Activated naive CD4-positive, alpha-beta T cell treated with anti-CD3 and anti-CD28 coated beads, Interleukin-2, amount 50 U/mL, for 72 hours (primary cell): ENCODE data around the gene FOXK2. TPM values are rescaled to one million over a fixed set of nuclear protein-coding genes. Genes with fewer than 3 reads are reported as not detected.

Experiments used
- ATAC-seq, 2 donors: fragments of 150-1000 bp; cut with Tn5 transposase; 2 replicates each; pipeline ENCODE4 v1.10.0; 2021; ENCODE audit warnings: mild to moderate bottlenecking in 2 of 2, moderate library complexity in 2 of 2
- DNase-seq, 2 donors: peaks; one replicate each; pipeline ENCODE4 v3.0.0; 2021 to 2022; ENCODE audit warnings: low spot score in 2 of 2
- H3K27ac Mint-ChIP-seq, 2 donors: one replicate each; pipeline ENCODE4 v1.8.0; 2022; ENCODE audit warnings: mild to moderate bottlenecking in 2 of 2, mixed read lengths in 2 of 2
- H3K36me3 Mint-ChIP-seq, 2 donors: one replicate each; pipeline ENCODE4 v1.8.0; 2022; ENCODE audit warnings: mixed read lengths in 2 of 2
- H3K9me3 Mint-ChIP-seq, 2 donors: one replicate each; pipeline ENCODE4 v1.8.0; 2022; ENCODE audit warnings: mixed read lengths in 2 of 2
- total RNA-seq, 2 donors: library from RNA; stranded (reverse); gene quantifications; one replicate each; pipeline ENCODE4 v1.2.3, GENCODE V29; 2022

FOXK2 gene
- total RNA-seq, 2 donors from 2014 or later, result 56.2 to 67.4 TPM

DNA sequence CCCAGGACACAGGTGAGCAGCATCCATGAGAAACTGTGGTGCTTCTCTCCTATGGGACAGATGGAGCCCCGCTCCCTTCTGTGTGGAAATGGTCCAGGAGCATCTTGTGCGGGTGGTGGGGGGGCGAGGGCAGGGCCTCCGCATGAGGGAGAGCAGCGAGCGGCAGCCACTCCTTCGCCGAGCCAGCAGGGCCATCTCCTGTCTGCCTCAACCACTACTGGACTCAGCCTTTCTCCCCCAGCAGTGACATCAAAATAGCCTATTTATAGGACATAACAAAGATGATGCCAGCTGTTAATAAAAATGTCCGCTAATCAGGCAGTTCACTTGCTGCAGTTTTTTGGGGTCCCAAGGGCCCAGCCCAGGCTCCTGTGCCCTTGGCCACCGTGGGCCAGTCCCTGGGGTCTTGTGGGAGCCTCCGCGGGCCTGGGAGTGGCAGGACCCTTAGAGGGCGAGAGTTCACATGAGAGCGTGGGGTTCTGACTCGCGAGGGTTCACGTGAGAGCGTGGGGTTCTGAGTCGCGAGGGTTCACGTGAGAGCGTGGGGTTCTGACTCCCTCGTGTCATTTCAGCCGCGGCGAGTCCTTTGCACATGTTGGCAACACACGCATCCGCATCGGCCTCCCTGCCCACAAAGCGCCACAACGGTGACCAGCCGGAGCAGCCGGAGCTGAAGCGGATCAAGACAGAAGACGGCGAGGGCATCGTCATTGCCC, 81.4 kb downstream of the FOXK2 start:
- Mint-ChIP-seq H3K36me3 (peaks cover 0 to 36% of the 10 kb centered on the region in 2 donors), H3K9me3 (no peaks in the 10 kb centered on the region), H3K27ac (peak overlapping the region in 1 of 2 donors; percentile 55)

DNA sequence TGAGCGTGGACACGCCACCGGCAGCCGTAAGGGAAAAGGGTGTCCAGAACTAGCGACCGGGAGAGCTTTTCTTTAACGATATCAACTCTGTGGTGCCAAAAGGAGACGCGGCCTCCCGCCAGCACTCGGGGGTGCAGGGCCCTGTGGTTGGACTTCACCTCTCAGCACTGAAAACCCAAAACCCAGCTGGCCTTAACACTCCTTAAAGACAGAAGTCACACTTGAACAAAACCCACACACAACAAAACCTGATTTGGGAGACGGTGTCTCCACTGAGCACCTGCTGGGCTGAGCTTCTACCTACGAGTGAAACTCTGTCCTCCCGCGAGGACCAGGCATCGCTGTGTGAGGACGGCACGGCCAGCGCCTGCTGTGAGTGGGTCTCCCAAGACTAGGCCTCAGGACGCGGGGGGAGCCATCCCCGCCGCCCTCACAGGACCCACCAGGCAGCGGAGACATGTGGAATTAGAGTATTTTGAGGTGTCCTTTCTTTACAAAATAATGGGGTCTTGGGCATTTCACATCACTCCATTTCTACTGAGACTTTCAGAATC, 82.0 kb downstream of the FOXK2 start:
- ATAC-seq, result no peak
- Mint-ChIP-seq H3K9me3 (no peaks in the 10 kb centered on the region), H3K36me3 (peaks cover 0 to 39% of the 10 kb centered on the region in 2 donors)

More for the DNA sequence above, 81.4 kb downstream of the FOXK2 start:
- no peak for ATAC-seq
- DNase-seq, result no peak

DNA sequence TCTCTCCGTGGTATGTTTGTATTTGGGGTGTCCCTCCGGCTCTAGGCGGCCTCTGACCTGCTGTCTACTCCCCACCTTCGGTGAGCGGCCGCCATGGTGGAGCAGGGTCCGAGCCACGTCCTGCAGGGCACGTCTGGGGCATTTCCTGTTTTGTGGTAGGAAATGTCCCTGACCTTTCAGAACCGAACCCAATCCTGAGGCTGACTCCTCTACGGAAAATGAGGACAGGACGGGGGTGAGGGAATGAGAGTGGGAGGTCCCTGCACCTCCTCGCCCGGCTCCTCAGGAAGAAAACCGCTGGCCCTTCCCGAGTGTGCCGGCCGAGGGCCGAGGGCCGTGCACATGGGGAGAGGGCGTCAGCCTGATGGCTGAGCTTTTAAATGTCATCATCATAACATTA, 83.0 kb downstream of the FOXK2 start:
- no peaks in the 10 kb centered on the region for H3K9me3 Mint-ChIP-seq
- DNase-seq (no peak), ATAC-seq (no peak)
- peaks cover 0 to 40% of the 10 kb centered on the region in 2 donors for H3K36me3 Mint-ChIP-seq
- peak overlapping the region in 1 of 2 donors; percentile 79 for H3K27ac Mint-ChIP-seq

More for the DNA sequence above, 82.0 kb downstream of the FOXK2 start:
- peak overlapping the region in 1 of 2 donors; percentile 55 for H3K27ac Mint-ChIP-seq
- no peak for DNase-seq

DNA sequence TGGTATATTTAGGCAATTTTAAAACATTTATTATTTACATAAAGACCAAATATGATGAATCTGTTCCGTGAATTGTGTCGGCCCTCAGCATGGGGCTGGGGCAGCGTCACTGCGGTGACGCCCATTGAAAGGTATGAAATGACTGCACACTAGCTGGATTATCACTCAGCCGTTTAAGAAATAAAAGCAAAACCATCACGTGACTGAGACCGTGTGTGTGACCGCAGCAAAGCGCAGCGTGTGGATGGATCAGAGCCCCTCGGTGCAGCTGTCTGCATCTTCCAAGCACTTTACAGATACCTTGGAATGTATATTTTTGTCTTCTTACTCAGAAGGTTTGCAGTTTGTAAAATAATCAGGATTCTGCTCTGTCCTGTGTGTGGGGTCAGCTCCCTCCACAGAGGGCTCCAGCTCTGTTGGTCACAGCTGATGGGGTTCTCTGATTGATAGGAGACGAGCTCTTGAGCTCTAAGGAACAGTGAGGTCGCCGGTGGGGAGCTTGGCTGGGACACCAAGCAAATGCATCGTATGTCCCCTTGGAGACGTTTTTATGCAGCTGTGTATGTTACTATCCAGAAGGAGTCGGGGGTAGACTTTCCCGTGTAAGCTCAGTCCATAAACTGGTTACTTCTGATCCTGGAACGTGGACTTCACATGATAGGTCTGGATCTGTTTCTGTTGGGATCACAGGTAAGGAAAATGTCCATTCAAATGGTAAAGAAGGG, 83.6 kb downstream of the FOXK2 start:
- ATAC-seq (no peak), DNase-seq (no peak)
- H3K36me3 Mint-ChIP-seq, result peaks cover 0 to 40% of the 10 kb centered on the region in 2 donors
- H3K9me3 Mint-ChIP-seq, result no peaks in the 10 kb centered on the region
- H3K27ac Mint-ChIP-seq, result peak overlapping the region; percentile 73 to 79

DNA sequence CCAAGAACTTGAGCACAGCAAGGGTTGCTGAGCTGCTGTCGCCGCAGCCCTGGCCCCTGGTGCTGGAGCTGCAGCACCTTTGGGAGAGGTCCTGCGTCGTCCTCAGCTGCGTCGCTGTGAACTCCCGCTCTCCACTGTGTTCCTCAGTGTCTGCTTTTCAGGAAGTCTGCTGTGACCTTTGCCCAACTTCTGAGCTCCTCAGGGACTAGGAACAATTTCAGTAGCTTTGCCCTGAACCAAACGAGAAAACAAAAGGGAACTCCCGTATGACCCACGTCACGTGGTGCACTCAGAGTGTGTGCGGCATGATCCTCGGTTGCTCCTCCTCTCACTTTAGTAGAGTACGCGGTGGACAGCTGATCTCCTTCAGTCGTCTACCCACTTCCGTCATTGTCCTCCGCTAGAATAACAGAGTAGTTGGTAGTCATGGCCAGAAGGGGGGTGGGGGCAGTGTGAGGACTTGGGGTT, 84.5 kb downstream of the FOXK2 start:
- DNase-seq (no peak), ATAC-seq (peak; percentile 66 to 92)
- peaks cover 0 to 40% of the 10 kb centered on the region in 2 donors for H3K36me3 Mint-ChIP-seq
- no peaks in the 10 kb centered on the region for H3K9me3 Mint-ChIP-seq
- peak overlapping the region; percentile 73 to 88 for H3K27ac Mint-ChIP-seq

DNA sequence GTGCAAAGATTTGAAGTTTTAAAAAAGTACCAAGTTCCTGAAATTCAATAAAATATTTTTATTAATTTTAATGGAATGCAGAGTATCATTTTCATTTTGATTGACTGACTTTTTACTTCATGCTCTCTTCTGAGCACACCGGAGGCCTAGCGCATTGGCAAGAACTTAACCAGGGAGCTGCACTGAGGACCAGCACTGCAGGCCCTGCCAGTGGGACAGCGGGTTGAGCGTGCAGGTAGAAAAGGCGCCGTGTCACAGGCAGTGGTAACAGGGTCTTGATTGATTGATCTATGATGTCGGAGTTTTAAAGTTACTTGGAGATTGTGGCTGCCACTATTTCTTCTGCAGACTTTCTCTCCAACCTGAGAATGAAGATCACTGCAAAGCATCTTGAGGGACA, 85.0 kb downstream of the FOXK2 start:
- H3K27ac Mint-ChIP-seq, result peak overlapping the region; percentile 73 to 88
- DNase-seq, result no peak
- H3K9me3 Mint-ChIP-seq, result no peaks in the 10 kb centered on the region
- no peak for ATAC-seq
- H3K36me3 Mint-ChIP-seq, result peaks cover 0 to 44% of the 10 kb centered on the region in 2 donors

DNA sequence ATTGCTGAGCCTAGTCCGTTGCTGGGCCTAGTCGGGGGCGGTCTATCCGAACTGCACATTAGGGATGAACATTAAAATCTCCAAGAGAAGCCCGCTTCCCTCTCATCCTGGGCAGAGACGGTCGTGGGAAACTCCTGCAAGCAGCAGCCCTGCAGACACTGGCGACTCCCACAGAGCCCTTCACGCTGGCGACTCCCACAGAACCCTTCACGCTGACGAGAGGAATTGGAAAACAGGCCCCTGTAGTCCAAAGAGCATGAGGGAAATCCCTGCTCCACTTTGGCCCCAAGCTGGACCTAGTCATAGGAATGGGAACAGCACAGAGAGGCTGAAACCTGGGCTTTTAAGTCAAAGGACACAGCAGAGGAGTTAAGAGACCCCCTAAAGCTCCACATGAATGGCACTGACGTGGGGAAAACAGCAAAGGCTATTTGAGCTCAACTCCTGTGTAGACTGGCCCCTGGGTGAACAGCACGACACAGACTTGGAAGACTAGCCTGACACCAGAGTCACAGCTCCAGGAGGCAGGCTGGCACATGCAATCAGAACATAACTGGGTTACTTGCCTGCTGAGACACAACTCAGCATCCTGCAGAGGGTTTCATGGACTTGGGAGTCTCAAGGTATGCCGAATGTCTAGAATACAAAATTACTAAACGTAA, 86.5 kb downstream of the FOXK2 start:
- Mint-ChIP-seq H3K36me3 (peaks cover 0 to 51% of the 10 kb centered on the region in 2 donors), H3K9me3 (no peaks in the 10 kb centered on the region), H3K27ac (peak overlapping the region in 1 of 2 donors; percentile 77)
- DNase-seq (no peak), ATAC-seq (no peak)

DNA sequence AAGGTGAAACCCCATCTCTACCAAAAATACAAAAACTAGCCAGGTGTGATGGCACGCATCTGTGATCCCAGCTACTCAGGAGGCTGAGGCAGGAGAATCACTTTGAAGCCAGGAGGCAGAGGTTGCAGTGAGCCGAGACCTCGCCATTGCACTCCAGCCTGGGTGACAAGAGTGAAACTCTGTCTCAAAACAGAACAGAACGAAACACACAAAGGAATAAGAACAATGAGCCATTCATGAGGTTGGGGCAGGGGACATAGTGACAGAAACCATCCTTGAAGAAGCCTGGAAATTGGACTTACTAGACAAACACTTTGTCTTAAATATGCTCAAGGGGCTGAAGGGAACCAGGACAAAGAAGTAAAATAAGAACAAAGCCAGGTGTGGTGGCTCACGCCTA, 89.3 kb downstream of the FOXK2 start:
- H3K36me3 Mint-ChIP-seq, result peaks cover 0 to 36% of the 10 kb centered on the region in 2 donors
- no peaks in the 10 kb centered on the region for H3K9me3 Mint-ChIP-seq
- ATAC-seq, result no peak
- no peak for DNase-seq
- no peak overlapping the region for H3K27ac Mint-ChIP-seq

DNA sequence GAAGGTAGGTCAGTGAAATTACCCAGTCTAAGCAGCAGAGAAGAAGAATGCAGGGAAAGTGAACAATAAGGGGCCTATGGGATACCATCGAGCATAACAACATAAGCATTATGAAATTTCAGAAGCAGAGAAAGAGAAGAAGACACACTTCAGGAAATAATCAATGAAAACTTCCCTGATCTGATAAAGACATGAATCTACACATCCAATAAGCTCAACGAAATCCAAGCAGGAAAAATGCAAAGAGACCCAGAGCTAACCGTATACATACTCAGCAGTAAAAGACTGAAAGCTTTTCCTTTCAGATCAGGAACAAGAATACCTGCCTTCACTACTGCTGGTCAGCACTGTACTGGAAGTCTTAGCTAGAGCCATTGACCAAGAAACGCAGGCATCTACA, 90.1 kb downstream of the FOXK2 start:
- Mint-ChIP-seq H3K36me3 (peaks cover 0 to 27% of the 10 kb centered on the region in 2 donors), H3K9me3 (no peaks in the 10 kb centered on the region), H3K27ac (peak overlapping the region in 1 of 2 donors; percentile 52)
- no peak for DNase-seq
- no peak for ATAC-seq

DNA sequence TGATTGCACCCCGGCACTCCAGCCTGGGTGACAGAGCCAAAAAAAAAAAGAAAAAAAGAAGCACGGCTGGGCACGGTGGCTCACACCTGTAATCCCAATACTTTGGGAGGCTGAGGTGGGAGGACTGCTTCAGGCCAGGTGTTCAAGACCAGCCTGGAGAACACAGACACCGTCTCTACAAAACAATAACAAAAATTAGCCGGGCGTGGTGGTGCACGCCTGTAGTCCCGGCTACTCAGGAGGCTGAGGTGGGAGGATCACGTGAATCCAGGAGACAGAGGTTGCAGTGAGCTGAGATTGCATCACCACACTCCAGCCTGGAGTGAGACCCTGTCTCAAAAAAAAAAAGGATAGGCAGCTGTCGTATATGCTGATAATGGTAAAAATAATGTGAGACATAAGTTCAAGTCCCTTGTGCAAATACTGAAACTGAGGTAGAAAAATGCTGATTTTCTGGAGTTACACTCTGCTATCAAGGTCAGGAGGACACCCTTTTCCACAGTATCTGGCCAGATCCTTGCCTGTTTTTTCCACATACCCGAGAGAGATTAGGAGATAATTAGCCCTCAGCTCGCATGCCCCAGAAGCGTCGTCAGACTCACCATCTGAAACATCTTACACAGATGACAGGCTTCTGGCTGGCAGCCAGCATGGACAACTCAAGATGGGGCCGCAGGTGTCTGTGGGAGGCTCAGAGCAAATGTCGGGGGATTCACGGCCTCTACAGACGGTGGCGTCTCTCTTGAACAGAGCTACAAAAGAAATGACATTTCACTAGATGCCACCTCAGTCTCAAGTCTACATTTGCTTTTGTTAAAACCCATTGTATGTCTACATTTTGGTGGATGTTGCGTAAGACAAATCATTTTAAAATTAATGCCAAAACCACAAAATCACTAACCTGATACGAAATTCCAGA, 91.9 kb downstream of the FOXK2 start:
- Mint-ChIP-seq H3K9me3 (no peaks in the 10 kb centered on the region), H3K36me3 (peaks cover 6 to 21% of the 10 kb centered on the region in 2 donors), H3K27ac (peak overlapping the region in 1 of 2 donors; percentile 30)
- DNase-seq, result no peak
- no peak for ATAC-seq

DNA sequence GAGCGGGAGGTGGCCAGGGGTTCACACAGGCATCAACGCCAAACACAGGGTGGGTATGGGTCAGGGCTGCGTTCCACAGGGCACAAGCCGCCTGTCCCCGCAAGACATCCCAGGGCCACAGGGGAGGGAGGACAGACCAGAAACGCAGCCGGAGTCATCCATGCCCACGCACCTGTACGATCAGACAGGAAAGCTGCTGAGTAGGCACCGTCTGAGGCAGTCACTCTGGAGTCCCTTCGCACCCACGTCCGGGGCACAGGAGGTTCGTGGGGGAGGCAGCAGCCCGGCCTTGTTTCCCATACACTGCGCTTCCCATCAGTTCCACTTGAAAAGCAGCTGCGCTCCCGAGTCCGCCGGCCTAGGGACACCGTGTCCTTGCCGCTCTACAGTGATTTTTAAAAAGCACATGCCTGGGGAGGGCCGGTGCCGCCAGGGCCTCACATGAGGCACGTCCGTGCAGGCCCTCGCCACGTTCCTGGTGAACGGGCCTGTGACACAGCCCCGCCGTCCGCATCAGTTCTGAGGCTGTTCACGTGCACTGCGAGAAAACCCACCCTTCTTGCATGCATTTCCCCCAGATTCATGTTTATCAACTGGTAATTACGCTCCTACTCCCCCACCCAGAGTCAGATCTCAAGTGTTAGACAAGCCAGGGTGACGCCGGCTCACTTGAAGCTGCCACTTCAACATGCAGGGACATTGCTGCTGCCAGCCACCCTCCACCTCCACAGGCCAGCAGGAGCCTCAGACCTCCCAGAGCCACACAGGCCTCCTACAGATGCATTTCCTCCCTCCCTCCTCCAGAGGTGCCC, 94.0 kb downstream of the FOXK2 start:
- Mint-ChIP-seq H3K36me3 (peaks cover 6 to 19% of the 10 kb centered on the region in 2 donors), H3K9me3 (no peaks in the 10 kb centered on the region), H3K27ac (peak overlapping the region in 1 of 2 donors; percentile 65)
- peak; percentile 24 to 27 for ATAC-seq
- no peak for DNase-seq

DNA sequence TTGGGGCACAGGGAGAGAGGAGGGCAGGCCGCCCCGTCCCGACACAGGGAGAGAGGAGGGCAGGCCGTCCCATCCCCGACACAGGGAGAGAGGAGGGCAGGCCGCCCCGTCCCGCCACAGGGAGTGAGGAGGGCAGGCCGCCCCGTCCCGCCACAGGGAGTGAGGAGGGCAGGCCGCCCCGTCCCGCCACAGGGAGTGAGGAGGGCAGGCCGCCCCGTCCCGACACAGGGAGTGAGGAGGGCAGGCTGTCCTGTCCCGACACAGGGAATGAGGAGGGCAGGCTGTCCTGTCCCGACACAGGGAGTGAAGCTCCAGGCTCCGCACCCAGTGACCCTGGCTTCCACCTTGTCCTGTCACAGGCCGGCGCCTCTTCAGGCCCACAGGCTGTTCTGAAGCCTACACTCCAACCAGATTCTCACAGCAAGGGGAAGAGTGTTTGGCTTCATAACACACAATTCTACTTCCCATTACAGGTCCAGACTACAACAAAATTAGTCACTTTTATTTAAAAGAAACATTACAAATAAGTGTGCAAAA, 94.6 kb downstream of the FOXK2 start:
- Mint-ChIP-seq H3K27ac (peak overlapping the region in 1 of 2 donors; percentile 12), H3K36me3 (peaks cover 6 to 25% of the 10 kb centered on the region in 2 donors), H3K9me3 (no peaks in the 10 kb centered on the region)

DNA sequence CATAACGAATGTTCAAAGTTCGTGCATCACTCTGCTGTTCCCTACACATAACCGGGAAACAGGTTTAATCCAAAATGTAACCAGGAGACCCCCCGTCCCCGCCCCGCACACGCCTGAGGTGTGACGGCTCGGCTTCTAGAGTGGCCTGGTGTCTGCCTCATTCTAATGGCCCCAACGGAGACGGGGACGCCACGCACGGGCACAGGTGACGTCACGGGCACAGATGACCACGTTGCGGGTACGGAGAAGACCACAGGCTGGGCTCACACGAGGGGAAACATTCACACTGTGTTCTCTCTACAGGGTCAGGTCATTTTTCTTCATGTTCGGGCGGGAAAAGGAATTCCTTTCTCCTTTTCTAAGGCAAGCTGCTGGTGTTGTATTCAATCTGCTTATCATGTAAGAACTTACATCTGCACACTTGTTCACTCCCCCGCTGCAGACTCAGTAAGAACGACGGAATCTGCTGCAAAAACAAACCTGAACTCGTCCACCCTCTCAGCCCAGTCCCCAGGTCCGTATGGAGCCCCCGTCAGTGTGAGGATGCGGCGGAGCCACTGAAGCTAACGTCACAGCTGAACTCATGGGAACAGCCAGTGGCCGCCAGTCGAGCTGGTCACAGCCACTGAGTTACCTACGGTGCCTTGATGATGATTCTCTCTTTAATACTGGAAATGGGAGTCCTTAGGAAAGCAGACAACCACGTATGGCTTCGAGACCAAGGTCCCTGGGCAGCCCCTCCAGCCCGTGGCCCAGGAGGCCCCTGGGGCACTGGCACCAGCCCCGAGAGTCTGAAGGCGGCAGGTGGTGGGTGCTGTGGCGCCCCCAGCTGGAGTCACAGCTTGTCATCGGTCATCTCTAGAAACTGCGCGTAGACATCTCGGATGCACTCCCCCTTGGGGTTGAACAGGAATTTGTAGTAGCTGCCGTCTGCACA, 95.8 kb downstream of the FOXK2 start:
- DNase-seq, result no peak
- ATAC-seq, result no peak
- Mint-ChIP-seq H3K36me3 (peaks cover 6 to 17% of the 10 kb centered on the region in 2 donors), H3K27ac (no peak overlapping the region), H3K9me3 (no peaks in the 10 kb centered on the region)

More for the DNA sequence above, 94.6 kb downstream of the FOXK2 start:
- DNase-seq (no peak), ATAC-seq (no peak)
